AG04449 (cell line): Measurements from ENCODE around the gene PCBP3.

Experiments
- CTCF ChIA-PET: fragments of 350-600 bp; formaldehyde crosslinking; extraction: SDS; loops from one replicate; lab custom pipeline; 2021; ENCODE audit warnings: antibody characterized with exemption; lab: Yijun Ruan, JAX
- POLR2A ChIA-PET: fragments of 400-600, 350-600 bp; formaldehyde crosslinking; extraction: SDS; loops from one replicate; lab custom pipeline; 2020; ENCODE audit warnings: antibody characterized with exemption, inconsistent platforms; lab: Yijun Ruan, JAX
- DNase-seq: peaks from one replicate; pipeline ENCODE4 v3.0.0-alpha.2; 2010; ENCODE audit warnings: low read depth, low spot score
- H3K4me3 ChIP-seq: 2 replicates; pipeline ENCODE4 v1.5.1; 2011; ENCODE audit warnings: low read depth, mild to moderate bottlenecking, control low read depth, low read length
- TF ChIP-seq, protein P1 (sequence below): IDR thresholded peaks from one replicate; pipeline ENCODE4 v1.5.1; 2011; ENCODE audit warnings: mild to moderate bottlenecking, moderate library complexity, low read length, control low read depth, inconsistent platforms; ENCODE audit not compliant: insufficient read depth; ENCODE audit errors: missing control alignments

PCBP3 gene

GRCh38 chr21:45613396-45613795, 30.1 kb upstream of the PCBP3 start:
- no peak for DNase-seq
- ChIA-PET POLR2A (no interaction called here), CTCF (interaction anchor here (0.9 kb wide), 1 partner anchor 58 kb away, joined by 3 read pairs; no protein-coding TSS in a partner anchor)
- TF ChIP-seq, protein P1, sequence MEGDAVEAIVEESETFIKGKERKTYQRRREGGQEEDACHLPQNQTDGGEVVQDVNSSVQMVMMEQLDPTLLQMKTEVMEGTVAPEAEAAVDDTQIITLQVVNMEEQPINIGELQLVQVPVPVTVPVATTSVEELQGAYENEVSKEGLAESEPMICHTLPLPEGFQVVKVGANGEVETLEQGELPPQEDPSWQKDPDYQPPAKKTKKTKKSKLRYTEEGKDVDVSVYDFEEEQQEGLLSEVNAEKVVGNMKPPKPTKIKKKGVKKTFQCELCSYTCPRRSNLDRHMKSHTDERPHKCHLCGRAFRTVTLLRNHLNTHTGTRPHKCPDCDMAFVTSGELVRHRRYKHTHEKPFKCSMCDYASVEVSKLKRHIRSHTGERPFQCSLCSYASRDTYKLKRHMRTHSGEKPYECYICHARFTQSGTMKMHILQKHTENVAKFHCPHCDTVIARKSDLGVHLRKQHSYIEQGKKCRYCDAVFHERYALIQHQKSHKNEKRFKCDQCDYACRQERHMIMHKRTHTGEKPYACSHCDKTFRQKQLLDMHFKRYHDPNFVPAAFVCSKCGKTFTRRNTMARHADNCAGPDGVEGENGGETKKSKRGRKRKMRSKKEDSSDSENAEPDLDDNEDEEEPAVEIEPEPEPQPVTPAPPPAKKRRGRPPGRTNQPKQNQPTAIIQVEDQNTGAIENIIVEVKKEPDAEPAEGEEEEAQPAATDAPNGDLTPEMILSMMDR: no peak
- no peak overlapping the region for H3K4me3 ChIP-seq

DNA sequence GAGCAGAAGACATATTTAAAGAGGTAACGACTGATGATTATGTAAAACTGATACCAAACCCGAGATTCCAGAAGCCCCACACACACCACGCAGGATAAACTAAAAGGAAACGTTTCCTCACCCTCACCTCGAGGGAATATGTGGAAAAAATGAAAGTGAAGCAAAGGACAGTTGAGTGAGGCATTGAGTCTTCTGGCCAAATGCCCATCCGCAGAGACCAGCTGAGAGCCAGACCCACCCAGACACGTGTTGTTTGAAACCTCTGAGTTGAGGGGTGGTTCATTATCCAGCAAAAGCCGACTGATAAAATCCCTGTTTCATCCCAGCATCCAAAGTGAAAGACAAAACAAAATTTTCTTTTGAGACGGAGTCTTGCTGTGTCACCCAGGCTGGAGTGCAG, 29.6 kb upstream of the PCBP3 start:
- DNase-seq: no peak
- CTCF ChIA-PET: no interaction called here
- no peak overlapping the region for H3K4me3 ChIP-seq
- POLR2A ChIA-PET: no interaction called here
- TF ChIP-seq, protein P1: no peak

DNA sequence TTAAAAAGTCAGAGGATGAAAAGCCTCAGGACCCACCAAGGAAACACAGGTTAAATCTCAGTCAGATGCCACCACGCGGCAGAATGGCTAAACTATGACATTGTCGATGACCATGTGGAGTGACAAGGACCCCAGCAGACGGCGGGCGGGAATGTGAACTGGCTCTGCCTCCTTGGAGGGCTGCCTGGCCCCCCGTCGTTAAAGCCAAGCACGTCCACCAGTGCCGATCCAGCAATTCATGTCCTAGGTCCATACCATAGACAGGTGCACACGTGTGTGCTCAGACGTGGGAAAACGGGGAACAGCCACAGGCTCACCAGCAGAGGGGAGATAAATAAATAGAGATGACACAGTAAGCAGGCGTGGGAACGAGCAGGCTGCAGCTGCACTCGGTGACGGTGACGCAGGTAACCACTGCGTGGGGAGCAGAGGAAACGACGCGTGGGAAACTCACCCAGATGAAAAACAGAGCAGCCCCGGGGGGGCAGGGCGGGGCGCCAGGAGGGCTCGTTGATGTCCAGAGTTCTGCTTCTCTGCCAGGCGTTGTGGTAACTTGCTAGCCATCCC, 28.3 kb upstream of the PCBP3 start:
- POLR2A ChIA-PET: no interaction called here
- no peak overlapping the region for H3K4me3 ChIP-seq
- DNase-seq: no peak
- CTCF ChIA-PET: no interaction called here
- TF ChIP-seq, protein P1: no peak

GRCh38 chr21:45617021-45617921, 26.3 kb upstream of the PCBP3 start:
- POLR2A ChIA-PET: no interaction called here
- no peak for DNase-seq
- TF ChIP-seq, protein P1: peak; percentile 4
- no peak overlapping the region for H3K4me3 ChIP-seq
- CTCF ChIA-PET: no interaction called here

- CTCF ChIA-PET: no interaction called here
These were observed 25.2 kb upstream of the PCBP3 start for GRCh38 chr21:45618287-45618686.

More at GRCh38 chr21:45618287-45618686, 25.2 kb upstream of the PCBP3 start:
- H3K4me3 ChIP-seq: no peak overlapping the region
- no peak for DNase-seq
- TF ChIP-seq, protein P1: no peak
- POLR2A ChIA-PET: interaction anchor here (0.6 kb wide), 1 partner anchor 876 kb away, joined by 3 read pairs; no protein-coding TSS in a partner anchor
